H1 (cell line): ENCODE results near the gene ABCA9.
"Not testable (repeated sequence)": the region's sequence is repeated elsewhere in the genome, so short reads cannot be mapped to it uniquely, and the experiment has no call there.

ENCODE experiments used
- EGR1 ChIP-seq: IDR thresholded peaks from 2 replicates; pipeline ENCODE4 v1.6.1; 2011; ENCODE audit warnings: low read depth, low read length, borderline replicate concordance
- EP300 ChIP-seq, 2 experiments: IDR thresholded peaks; 1 replicate in 1 of 2; 2 replicates in 1 of 2; pipeline ENCODE4 v1.6.1; 2011 to 2012; ENCODE audit warnings: low read depth in 2 of 2, low read length in 2 of 2, mild to moderate bottlenecking in 2 of 2, borderline replicate concordance in 1 of 2, inconsistent platforms in 1 of 2, moderate library complexity in 1 of 2
- EZH2 ChIP-seq: fragments of 200-600 bp; sonication (generic); IDR thresholded peaks from 2 replicates; pipeline ENCODE4 v1.7.1; 2012; ENCODE audit warnings: low read depth, mild to moderate bottlenecking, moderate library complexity, low read length, inconsistent platforms; ENCODE audit not compliant: severe bottlenecking
- POLR2A ChIP-seq, 2 experiments: IDR thresholded peaks; 1 replicate in 1 of 2; 2 replicates in 1 of 2; pipeline ENCODE4 v1.6.1; 2011; ENCODE audit warnings: low read depth in 2 of 2, low read length in 2 of 2, mild to moderate bottlenecking in 2 of 2; ENCODE audit errors: control extremely low read depth in 1 of 2
- POU5F1 ChIP-seq: IDR thresholded peaks from 2 replicates; pipeline ENCODE4 v1.6.1; 2011; ENCODE audit warnings: low read depth, mild to moderate bottlenecking, low read length, moderate library complexity
- RAD21 ChIP-seq, 2 experiments: IDR thresholded peaks in 1 of 2; conservative IDR thresholded peaks in 1 of 2; 2 replicates each; pipeline ENCODE4 v1.6.1; 2011; ENCODE audit warnings: low read depth in 2 of 2, low read length in 2 of 2, improper control_type of control experiment in 1 of 2, inconsistent platforms in 1 of 2, mild to moderate bottlenecking in 1 of 2, moderate library complexity in 1 of 2
- RFX5 ChIP-seq: IDR thresholded peaks from 2 replicates; pipeline ENCODE4 v1.6.1; 2011; ENCODE audit warnings: low read depth, low read length, improper control_type of control experiment, borderline replicate concordance
- SP2 ChIP-seq: IDR thresholded peaks from 2 replicates; pipeline ENCODE4 v1.6.1; 2012; ENCODE audit warnings: mild to moderate bottlenecking, low read length, inconsistent platforms
- TAF1 ChIP-seq: IDR thresholded peaks from 2 replicates; pipeline ENCODE4 v1.6.1; 2011; ENCODE audit warnings: mild to moderate bottlenecking, low read depth, low read length
- TF ChIP-seq, protein P1 (sequence below), 3 experiments: IDR thresholded peaks; 1 replicate in 2 of 3; 2 replicates in 1 of 3; pipeline versions ENCODE4 v1.5.1 to v1.6.1; 2011; ENCODE audit warnings: low read length in 3 of 3, mild to moderate bottlenecking in 3 of 3, inconsistent platforms in 2 of 3, low read depth in 1 of 3, moderate library complexity in 1 of 3; ENCODE audit not compliant: insufficient read depth in 1 of 3; ENCODE audit errors: control extremely low read depth in 1 of 3
- TF ChIP-seq, protein P2 (sequence below): IDR thresholded peaks from 2 replicates; pipeline ENCODE4 v1.6.1; 2012; ENCODE audit warnings: inconsistent platforms

DNA sequence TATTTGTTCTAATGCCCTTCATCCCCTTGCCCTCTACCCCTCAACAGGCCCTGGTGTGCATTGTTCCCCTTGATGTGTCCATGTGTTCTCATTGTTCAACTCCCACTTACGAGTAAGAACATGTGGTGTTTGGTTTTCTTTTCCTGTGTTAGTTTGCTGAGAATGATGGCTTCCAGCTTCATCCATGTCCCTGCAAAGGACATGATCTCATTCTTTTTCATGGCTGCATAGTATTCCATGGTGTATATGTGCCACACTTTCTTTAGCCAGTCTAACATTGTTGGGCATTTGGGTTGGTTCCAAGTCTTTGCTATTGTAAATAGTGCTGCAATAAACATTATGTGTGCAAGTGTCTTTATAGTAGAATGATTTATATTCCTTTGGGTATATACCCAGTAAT is 112.9 kb downstream of the ABCA9 start:
- not testable (repeated sequence) for TF ChIP-seq TAF1; SP2; EGR1; EP300 (IDR thresholded peaks at IDR 0.05; ENCODE audit: borderline replicate concordance in 1 of 2, low read depth in 2 of 2, low read length in 2 of 2); POU5F1; POLR2A (IDR thresholded peaks at IDR 0.05; ENCODE audit: control extremely low read depth in 1 of 2, low read depth in 2 of 2, low read length in 2 of 2); RAD21 (IDR thresholded peaks at IDR 0.05 in 1 of 2, conservative IDR thresholded peaks at IDR 0.05 in 1 of 2; ENCODE audit: low read depth in 2 of 2, low read length in 2 of 2); RFX5; EZH2
- TF ChIP-seq, protein P1, sequence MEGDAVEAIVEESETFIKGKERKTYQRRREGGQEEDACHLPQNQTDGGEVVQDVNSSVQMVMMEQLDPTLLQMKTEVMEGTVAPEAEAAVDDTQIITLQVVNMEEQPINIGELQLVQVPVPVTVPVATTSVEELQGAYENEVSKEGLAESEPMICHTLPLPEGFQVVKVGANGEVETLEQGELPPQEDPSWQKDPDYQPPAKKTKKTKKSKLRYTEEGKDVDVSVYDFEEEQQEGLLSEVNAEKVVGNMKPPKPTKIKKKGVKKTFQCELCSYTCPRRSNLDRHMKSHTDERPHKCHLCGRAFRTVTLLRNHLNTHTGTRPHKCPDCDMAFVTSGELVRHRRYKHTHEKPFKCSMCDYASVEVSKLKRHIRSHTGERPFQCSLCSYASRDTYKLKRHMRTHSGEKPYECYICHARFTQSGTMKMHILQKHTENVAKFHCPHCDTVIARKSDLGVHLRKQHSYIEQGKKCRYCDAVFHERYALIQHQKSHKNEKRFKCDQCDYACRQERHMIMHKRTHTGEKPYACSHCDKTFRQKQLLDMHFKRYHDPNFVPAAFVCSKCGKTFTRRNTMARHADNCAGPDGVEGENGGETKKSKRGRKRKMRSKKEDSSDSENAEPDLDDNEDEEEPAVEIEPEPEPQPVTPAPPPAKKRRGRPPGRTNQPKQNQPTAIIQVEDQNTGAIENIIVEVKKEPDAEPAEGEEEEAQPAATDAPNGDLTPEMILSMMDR (IDR thresholded peaks at IDR 0.05; ENCODE audit: control extremely low read depth in 1 of 3, insufficient read depth in 1 of 3, low read depth in 1 of 3, low read length in 3 of 3) = not testable (repeated sequence)
- TF ChIP-seq, protein P2, sequence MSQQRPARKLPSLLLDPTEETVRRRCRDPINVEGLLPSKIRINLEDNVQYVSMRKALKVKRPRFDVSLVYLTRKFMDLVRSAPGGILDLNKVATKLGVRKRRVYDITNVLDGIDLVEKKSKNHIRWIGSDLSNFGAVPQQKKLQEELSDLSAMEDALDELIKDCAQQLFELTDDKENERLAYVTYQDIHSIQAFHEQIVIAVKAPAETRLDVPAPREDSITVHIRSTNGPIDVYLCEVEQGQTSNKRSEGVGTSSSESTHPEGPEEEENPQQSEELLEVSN = not testable (repeated sequence)
